ENCODE results near the gene SYNE1. TPM values are rescaled to one million over a fixed set of nuclear protein-coding genes. Genes with fewer than 3 reads are reported as not detected.

The SYNE1 gene
- polyA plus RNA-seq, 4 donors = 49.9 to 88.5 (median 86.0) TPM

- no peak for DNase-seq (ENCODE audit: low read depth in 4 of 4, low spot score in 3 of 4)
Measured at GRCh38 chr6:152298848-152299735, 338.1 kb downstream of the SYNE1 start.

- DNase-seq (ENCODE audit: low read depth in 4 of 4, low spot score in 3 of 4) = no peak
Measured at GRCh38 chr6:152298055-152298647, 339.0 kb downstream of the SYNE1 start.

GRCh38 chr6:152296648-152297376, 340.4 kb downstream of the SYNE1 start:
- no peak for DNase-seq (ENCODE audit: low read depth in 4 of 4, low spot score in 3 of 4)

GRCh38 chr6:152295920-152296319, 341.2 kb downstream of the SYNE1 start:
- no peak for DNase-seq (ENCODE audit: low read depth in 4 of 4, low spot score in 3 of 4)

GRCh38 chr6:152295346-152295745, 341.8 kb downstream of the SYNE1 start:
- DNase-seq (ENCODE audit: low read depth in 4 of 4, low spot score in 3 of 4) = no peak

- DNase-seq (ENCODE audit: low read depth in 4 of 4, low spot score in 3 of 4) = no peak
Measured at GRCh38 chr6:152293404-152293803, 343.8 kb downstream of the SYNE1 start.

GRCh38 chr6:152292555-152292954, 344.6 kb downstream of the SYNE1 start:
- no peak for DNase-seq (ENCODE audit: low read depth in 4 of 4, low spot score in 3 of 4)

GRCh38 chr6:152290693-152291092, 346.5 kb downstream of the SYNE1 start:
- no peak for DNase-seq (ENCODE audit: low read depth in 4 of 4, low spot score in 3 of 4)

GRCh38 chr6:152277826-152278329, 359.3 kb downstream of the SYNE1 start:
- DNase-seq (ENCODE audit: low read depth in 4 of 4, low spot score in 3 of 4) = no peak

GRCh38 chr6:152273638-152274037, 363.5 kb downstream of the SYNE1 start:
- DNase-seq (ENCODE audit: low read depth in 4 of 4, low spot score in 3 of 4) = no peak

GRCh38 chr6:152273002-152273401, 364.2 kb downstream of the SYNE1 start:
- no peak for DNase-seq (ENCODE audit: low read depth in 4 of 4, low spot score in 3 of 4)

GRCh38 chr6:152272486-152272885, 364.7 kb downstream of the SYNE1 start:
- no peak for DNase-seq (ENCODE audit: low read depth in 4 of 4, low spot score in 3 of 4)

- DNase-seq (ENCODE audit: low read depth in 4 of 4, low spot score in 3 of 4) = no peak
Measured at GRCh38 chr6:152271776-152272464, 365.2 kb downstream of the SYNE1 start.

GRCh38 chr6:152270301-152270925, 366.7 kb downstream of the SYNE1 start:
- no peak for DNase-seq (ENCODE audit: low read depth in 4 of 4, low spot score in 3 of 4)

GRCh38 chr6:152268846-152269442, 368.2 kb downstream of the SYNE1 start:
- no peak for DNase-seq (ENCODE audit: low read depth in 4 of 4, low spot score in 3 of 4)

GRCh38 chr6:152267967-152268845, 369.0 kb downstream of the SYNE1 start:
- DNase-seq (ENCODE audit: low read depth in 4 of 4, low spot score in 3 of 4) = no peak

GRCh38 chr6:152265651-152266050, 371.5 kb downstream of the SYNE1 start:
- DNase-seq (ENCODE audit: low read depth in 4 of 4, low spot score in 3 of 4) = no peak

- no peak for DNase-seq (ENCODE audit: low read depth in 4 of 4, low spot score in 3 of 4)
Measured at GRCh38 chr6:152263582-152263981, 373.6 kb downstream of the SYNE1 start.

- DNase-seq (ENCODE audit: low read depth in 4 of 4, low spot score in 3 of 4) = no peak
Measured at GRCh38 chr6:152261179-152261578, 376.0 kb downstream of the SYNE1 start.
